ENCODE results near the gene HRH4.

The HRH4 gene

DNA sequence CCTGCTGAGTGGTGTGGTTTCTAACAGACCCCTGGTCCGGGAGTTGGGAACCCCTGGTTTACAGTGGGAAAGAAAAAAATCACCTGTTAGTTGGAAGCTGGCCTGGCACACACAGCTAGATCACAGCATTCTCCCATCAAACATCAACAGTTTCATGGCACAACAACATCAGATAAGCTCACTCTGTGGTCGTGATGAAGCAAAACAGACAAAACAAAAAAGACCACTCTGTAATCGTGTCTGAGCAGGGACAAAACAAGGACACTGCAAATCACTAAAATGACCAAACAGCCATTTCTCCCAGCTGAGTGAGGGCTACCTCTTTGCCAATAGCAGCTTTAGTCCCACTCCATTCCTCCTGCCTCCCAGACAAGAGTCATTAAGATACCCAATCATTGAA is 43.0 kb upstream of the HRH4 start:
- DNase-seq (ENCODE audit: low read depth in 1 of 2, low spot score in 1 of 2) = no peak
- Histone ChIP-seq H3K4me3 (replicated peaks; ENCODE audit: insufficient read depth, low read length) (no peak overlapping the region), H3K27me3 (ENCODE audit: insufficient read depth, poor library complexity, severe bottlenecking) (no peaks in the 10 kb centered on the region), H3K27ac (replicated peaks) (no peak overlapping the region)
- TF ChIP-seq GABPA (IDR thresholded peaks at IDR 0.05; ENCODE audit: low read depth) (no peak), SPI1 (IDR thresholded peaks at IDR 0.05; ENCODE audit: borderline replicate concordance, low read depth) (no peak), POLR2AphosphoS5 (IDR thresholded peaks at IDR 0.05; ENCODE audit: low read depth) (no peak)
- TF ChIP-seq, protein P1, sequence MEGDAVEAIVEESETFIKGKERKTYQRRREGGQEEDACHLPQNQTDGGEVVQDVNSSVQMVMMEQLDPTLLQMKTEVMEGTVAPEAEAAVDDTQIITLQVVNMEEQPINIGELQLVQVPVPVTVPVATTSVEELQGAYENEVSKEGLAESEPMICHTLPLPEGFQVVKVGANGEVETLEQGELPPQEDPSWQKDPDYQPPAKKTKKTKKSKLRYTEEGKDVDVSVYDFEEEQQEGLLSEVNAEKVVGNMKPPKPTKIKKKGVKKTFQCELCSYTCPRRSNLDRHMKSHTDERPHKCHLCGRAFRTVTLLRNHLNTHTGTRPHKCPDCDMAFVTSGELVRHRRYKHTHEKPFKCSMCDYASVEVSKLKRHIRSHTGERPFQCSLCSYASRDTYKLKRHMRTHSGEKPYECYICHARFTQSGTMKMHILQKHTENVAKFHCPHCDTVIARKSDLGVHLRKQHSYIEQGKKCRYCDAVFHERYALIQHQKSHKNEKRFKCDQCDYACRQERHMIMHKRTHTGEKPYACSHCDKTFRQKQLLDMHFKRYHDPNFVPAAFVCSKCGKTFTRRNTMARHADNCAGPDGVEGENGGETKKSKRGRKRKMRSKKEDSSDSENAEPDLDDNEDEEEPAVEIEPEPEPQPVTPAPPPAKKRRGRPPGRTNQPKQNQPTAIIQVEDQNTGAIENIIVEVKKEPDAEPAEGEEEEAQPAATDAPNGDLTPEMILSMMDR (IDR thresholded peaks at IDR 0.05; ENCODE audit: insufficient read depth, low read length) = no peak
- TF ChIP-seq, protein P2, sequence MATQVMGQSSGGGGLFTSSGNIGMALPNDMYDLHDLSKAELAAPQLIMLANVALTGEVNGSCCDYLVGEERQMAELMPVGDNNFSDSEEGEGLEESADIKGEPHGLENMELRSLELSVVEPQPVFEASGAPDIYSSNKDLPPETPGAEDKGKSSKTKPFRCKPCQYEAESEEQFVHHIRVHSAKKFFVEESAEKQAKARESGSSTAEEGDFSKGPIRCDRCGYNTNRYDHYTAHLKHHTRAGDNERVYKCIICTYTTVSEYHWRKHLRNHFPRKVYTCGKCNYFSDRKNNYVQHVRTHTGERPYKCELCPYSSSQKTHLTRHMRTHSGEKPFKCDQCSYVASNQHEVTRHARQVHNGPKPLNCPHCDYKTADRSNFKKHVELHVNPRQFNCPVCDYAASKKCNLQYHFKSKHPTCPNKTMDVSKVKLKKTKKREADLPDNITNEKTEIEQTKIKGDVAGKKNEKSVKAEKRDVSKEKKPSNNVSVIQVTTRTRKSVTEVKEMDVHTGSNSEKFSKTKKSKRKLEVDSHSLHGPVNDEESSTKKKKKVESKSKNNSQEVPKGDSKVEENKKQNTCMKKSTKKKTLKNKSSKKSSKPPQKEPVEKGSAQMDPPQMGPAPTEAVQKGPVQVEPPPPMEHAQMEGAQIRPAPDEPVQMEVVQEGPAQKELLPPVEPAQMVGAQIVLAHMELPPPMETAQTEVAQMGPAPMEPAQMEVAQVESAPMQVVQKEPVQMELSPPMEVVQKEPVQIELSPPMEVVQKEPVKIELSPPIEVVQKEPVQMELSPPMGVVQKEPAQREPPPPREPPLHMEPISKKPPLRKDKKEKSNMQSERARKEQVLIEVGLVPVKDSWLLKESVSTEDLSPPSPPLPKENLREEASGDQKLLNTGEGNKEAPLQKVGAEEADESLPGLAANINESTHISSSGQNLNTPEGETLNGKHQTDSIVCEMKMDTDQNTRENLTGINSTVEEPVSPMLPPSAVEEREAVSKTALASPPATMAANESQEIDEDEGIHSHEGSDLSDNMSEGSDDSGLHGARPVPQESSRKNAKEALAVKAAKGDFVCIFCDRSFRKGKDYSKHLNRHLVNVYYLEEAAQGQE (IDR thresholded peaks at IDR 0.05; ENCODE audit: insufficient replicate concordance, low read depth) = no peak

DNA sequence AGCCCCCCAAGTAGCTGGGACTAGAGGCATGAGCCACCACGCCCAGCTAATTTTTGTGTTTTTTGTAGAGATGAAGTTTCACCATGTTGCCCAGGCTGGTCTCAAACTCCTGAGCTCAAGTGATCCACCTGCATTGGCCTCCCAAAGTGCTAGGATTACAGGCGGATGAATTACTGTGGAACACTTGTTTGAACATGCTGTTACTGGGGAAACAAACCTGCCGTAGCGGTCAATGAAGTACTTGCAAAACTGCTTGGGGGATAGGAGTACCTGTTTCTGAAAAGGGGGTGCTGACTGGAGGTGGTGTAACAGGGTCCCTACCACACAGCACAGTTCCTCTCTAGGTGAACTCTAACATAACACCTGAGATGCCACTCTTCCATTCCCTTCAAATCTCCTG is 39.9 kb upstream of the HRH4 start:
- Histone ChIP-seq H3K27me3 (ENCODE audit: insufficient read depth, poor library complexity, severe bottlenecking) (no peaks in the 10 kb centered on the region), H3K27ac (replicated peaks) (no peak overlapping the region), H3K4me3 (replicated peaks; ENCODE audit: insufficient read depth, low read length) (no peak overlapping the region)
- DNase-seq (ENCODE audit: low read depth in 1 of 2, low spot score in 1 of 2) = no peak
- no peak for TF ChIP-seq POLR2AphosphoS5 (IDR thresholded peaks at IDR 0.05; ENCODE audit: low read depth)
- TF ChIP-seq, protein P2 (IDR thresholded peaks at IDR 0.05; ENCODE audit: insufficient replicate concordance, low read depth) = no peak
- TF ChIP-seq, protein P1 (IDR thresholded peaks at IDR 0.05; ENCODE audit: insufficient read depth, low read length) = no peak
- TF ChIP-seq SPI1 (IDR thresholded peaks at IDR 0.05; ENCODE audit: borderline replicate concordance, low read depth) = no peak
- no peak for TF ChIP-seq GABPA (IDR thresholded peaks at IDR 0.05; ENCODE audit: low read depth)

DNA sequence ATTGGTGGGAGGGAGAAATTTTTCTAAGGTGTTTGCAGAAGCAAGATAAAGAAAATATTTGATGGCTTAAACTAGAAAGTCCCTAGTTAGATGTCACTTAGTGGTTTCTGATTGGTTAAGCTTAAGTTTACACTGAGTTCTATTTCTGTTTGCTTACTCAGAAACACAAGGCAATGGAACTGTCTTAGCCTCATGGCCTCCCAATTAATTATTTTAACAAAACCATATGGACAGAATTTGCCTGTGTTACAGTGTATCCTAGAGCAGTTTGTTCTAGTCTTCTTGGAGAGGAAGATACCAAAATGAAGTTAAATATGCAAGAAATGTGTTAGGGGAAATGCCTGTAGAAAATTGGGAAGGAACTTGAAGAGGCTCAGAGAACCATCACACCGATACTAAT is 38.6 kb upstream of the HRH4 start:
- DNase-seq (ENCODE audit: low read depth in 1 of 2, low spot score in 1 of 2) = no peak
- Histone ChIP-seq H3K4me3 (replicated peaks; ENCODE audit: insufficient read depth, low read length) (no peak overlapping the region), H3K27me3 (ENCODE audit: insufficient read depth, poor library complexity, severe bottlenecking) (no peaks in the 10 kb centered on the region), H3K27ac (replicated peaks) (no peak overlapping the region)
- TF ChIP-seq SPI1 (IDR thresholded peaks at IDR 0.05; ENCODE audit: borderline replicate concordance, low read depth) = 0 out of 2 replicates have a peak, but pooled peaks have one; percentile 8
- no peak for TF ChIP-seq POLR2AphosphoS5 (IDR thresholded peaks at IDR 0.05; ENCODE audit: low read depth)

DNA sequence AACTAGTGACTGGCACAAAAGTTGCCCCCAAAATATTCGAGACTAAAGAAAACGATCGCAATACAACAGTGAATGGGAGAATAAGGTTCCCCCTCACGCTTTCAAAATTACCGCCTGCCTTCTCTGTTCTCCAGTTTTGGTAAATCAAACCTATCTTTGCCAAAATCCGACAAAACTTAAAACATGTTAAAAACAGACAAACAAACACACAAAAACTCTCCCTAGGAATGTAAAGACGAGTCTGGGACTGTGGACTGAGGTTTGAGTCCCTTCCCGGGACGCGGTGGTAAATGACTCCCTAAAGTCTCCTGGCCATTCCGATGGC is 34.4 kb upstream of the HRH4 start:
- Histone ChIP-seq H3K27ac (replicated peaks) (peak overlapping the region; percentile 93), H3K27me3 (ENCODE audit: insufficient read depth, poor library complexity, severe bottlenecking) (no peaks in the 10 kb centered on the region), H3K4me3 (replicated peaks; ENCODE audit: insufficient read depth, low read length) (peak overlapping the region; percentile 70)
- no peak for DNase-seq (ENCODE audit: low read depth in 1 of 2, low spot score in 1 of 2)
- TF ChIP-seq, protein P1 (IDR thresholded peaks at IDR 0.05; ENCODE audit: insufficient read depth, low read length) = no peak
- TF ChIP-seq POLR2AphosphoS5 (IDR thresholded peaks at IDR 0.05; ENCODE audit: low read depth) = no peak
- TF ChIP-seq, protein P2 (IDR thresholded peaks at IDR 0.05; ENCODE audit: insufficient replicate concordance, low read depth) = no peak
- no peak for TF ChIP-seq GABPA (IDR thresholded peaks at IDR 0.05; ENCODE audit: low read depth)
- no peak for TF ChIP-seq SPI1 (IDR thresholded peaks at IDR 0.05; ENCODE audit: borderline replicate concordance, low read depth)

Data from HL-60 (cell line).